Nephron (organoid): ENCODE results near the gene HFM1.
A peak's percentile ranks its signal among the peaks of the same experiment; 100 is the strongest.

ENCODE experiments used
- H3K27ac Mint-ChIP-seq, 3 experiments: 2 replicates each; pipeline ENCODE4 v1.8.0; 2020; ENCODE audit warnings: mixed read lengths in 3 of 3, mild to moderate bottlenecking in 2 of 3, moderate library complexity in 1 of 3
- H3K27me3 Mint-ChIP-seq: 2 replicates; pipeline ENCODE4 v1.8.0; 2021; ENCODE audit warnings: low read depth, mild to moderate bottlenecking, moderate library complexity, mixed read lengths
- H3K36me3 Mint-ChIP-seq: 2 replicates; pipeline ENCODE4 v1.8.0; 2020; ENCODE audit warnings: low read depth, mixed read lengths
- H3K4me1 Mint-ChIP-seq: 2 replicates; pipeline ENCODE4 v1.8.0; 2020; ENCODE audit warnings: mixed read lengths
- H3K4me3 Mint-ChIP-seq, 3 experiments: 2 replicates each; pipeline ENCODE4 v1.8.0; 2020; ENCODE audit warnings: mild to moderate bottlenecking in 3 of 3, mixed read lengths in 3 of 3, moderate library complexity in 2 of 3
- H3K9me3 Mint-ChIP-seq: 2 replicates; pipeline ENCODE4 v1.8.0; 2020; ENCODE audit warnings: mixed read lengths
- CTCF ChIP-seq, 3 experiments: fragments of 200-600 bp; sonication (generic); IDR thresholded peaks; one replicate each; pipeline ENCODE4 v1.5.0; 2021; ENCODE audit warnings: antibody characterized with exemption in 3 of 3; ENCODE audit not compliant: unreplicated experiment in 3 of 3

HFM1 gene

GRCh38 chr1:91244737-91245136 is 159.9 kb downstream of the HFM1 start:
- Mint-ChIP-seq H3K36me3 (no peaks in the 10 kb centered on the region), H3K27ac (no peak overlapping the region), H3K9me3 (peaks cover 4% of the 10 kb centered on the region), H3K4me3 (no peak overlapping the region), H3K4me1 (peaks cover 8% of the 10 kb centered on the region), H3K27me3 (no peaks in the 10 kb centered on the region)
- peak in 1 of 3 experiments; percentile 13 for TF ChIP-seq CTCF (IDR thresholded peaks at IDR 0.05; ENCODE audit: unreplicated experiment in 3 of 3)

GRCh38 chr1:91243171-91243570 is 161.5 kb downstream of the HFM1 start:
- H3K4me1 Mint-ChIP-seq: peaks cover 8% of the 10 kb centered on the region
- H3K9me3 Mint-ChIP-seq: peaks cover 4% of the 10 kb centered on the region
- TF ChIP-seq CTCF (IDR thresholded peaks at IDR 0.05; ENCODE audit: unreplicated experiment in 3 of 3): no peak
- no peaks in the 10 kb centered on the region for H3K36me3 Mint-ChIP-seq
- no peaks in the 10 kb centered on the region for H3K27me3 Mint-ChIP-seq
- no peak overlapping the region for H3K4me3 Mint-ChIP-seq
- no peak overlapping the region for H3K27ac Mint-ChIP-seq

GRCh38 chr1:91234181-91234580 is 170.5 kb downstream of the HFM1 start:
- H3K4me3 Mint-ChIP-seq: no peak overlapping the region
- no peaks in the 10 kb centered on the region for H3K9me3 Mint-ChIP-seq
- no peaks in the 10 kb centered on the region for H3K27me3 Mint-ChIP-seq
- no peak for TF ChIP-seq CTCF (IDR thresholded peaks at IDR 0.05; ENCODE audit: unreplicated experiment in 3 of 3)
- no peak overlapping the region for H3K27ac Mint-ChIP-seq
- H3K4me1 Mint-ChIP-seq: no peaks in the 10 kb centered on the region
- H3K36me3 Mint-ChIP-seq: no peaks in the 10 kb centered on the region

GRCh38 chr1:91226741-91227140 is 177.9 kb downstream of the HFM1 start:
- Mint-ChIP-seq H3K4me3 (no peak overlapping the region), H3K36me3 (no peaks in the 10 kb centered on the region), H3K9me3 (peaks cover 7% of the 10 kb centered on the region), H3K27me3 (no peaks in the 10 kb centered on the region), H3K4me1 (no peaks in the 10 kb centered on the region), H3K27ac (no peak overlapping the region)
- TF ChIP-seq CTCF (IDR thresholded peaks at IDR 0.05; ENCODE audit: unreplicated experiment in 3 of 3): no peak

GRCh38 chr1:91224878-91225277 is 179.8 kb downstream of the HFM1 start:
- Mint-ChIP-seq H3K27ac (no peak overlapping the region), H3K36me3 (no peaks in the 10 kb centered on the region), H3K9me3 (peaks cover 12% of the 10 kb centered on the region), H3K4me1 (no peaks in the 10 kb centered on the region), H3K4me3 (no peak overlapping the region), H3K27me3 (no peaks in the 10 kb centered on the region)
- TF ChIP-seq CTCF (IDR thresholded peaks at IDR 0.05; ENCODE audit: unreplicated experiment in 3 of 3): no peak

- H3K27me3 Mint-ChIP-seq: no peaks in the 10 kb centered on the region
- H3K36me3 Mint-ChIP-seq: no peaks in the 10 kb centered on the region
- no peak overlapping the region for H3K4me3 Mint-ChIP-seq
- no peaks in the 10 kb centered on the region for H3K4me1 Mint-ChIP-seq
- no peak for TF ChIP-seq CTCF (IDR thresholded peaks at IDR 0.05; ENCODE audit: unreplicated experiment in 3 of 3)
- H3K27ac Mint-ChIP-seq: no peak overlapping the region
- peaks cover 25% of the 10 kb centered on the region for H3K9me3 Mint-ChIP-seq
Measured at GRCh38 chr1:91221017-91221416, 183.6 kb downstream of the HFM1 start.
